Ovary (tissue), 3 donors: ENCODE data around the gene SCAMP2.

ENCODE experiments used
- EP300 ChIP-seq: sonication (generic); formaldehyde crosslinking; IDR thresholded peaks from one replicate; pipeline ENCODE4 v1.6.1; 2017; ENCODE audit warnings: antibody characterized with exemption
- POLR2A ChIP-seq: fragments of 450-650 bp; IDR thresholded peaks from one replicate; pipeline ENCODE4 v1.6.1; 2017; ENCODE audit warnings: antibody characterized with exemption, mild to moderate bottlenecking, moderate library complexity
- TF ChIP-seq, protein P1 (sequence below), 3 donors: fragments of 450-650 bp in 2 of 3; fragments of 200-600 bp in 1 of 3; IDR thresholded peaks; one replicate each; pipeline versions ENCODE4 v1.5.1 to v1.8.0; 2016 to 2022; ENCODE audit warnings: antibody characterized with exemption in 3 of 3, mild to moderate bottlenecking in 1 of 3
- donor health status: DM: no; HTN: no; CAD: no.

DNA sequence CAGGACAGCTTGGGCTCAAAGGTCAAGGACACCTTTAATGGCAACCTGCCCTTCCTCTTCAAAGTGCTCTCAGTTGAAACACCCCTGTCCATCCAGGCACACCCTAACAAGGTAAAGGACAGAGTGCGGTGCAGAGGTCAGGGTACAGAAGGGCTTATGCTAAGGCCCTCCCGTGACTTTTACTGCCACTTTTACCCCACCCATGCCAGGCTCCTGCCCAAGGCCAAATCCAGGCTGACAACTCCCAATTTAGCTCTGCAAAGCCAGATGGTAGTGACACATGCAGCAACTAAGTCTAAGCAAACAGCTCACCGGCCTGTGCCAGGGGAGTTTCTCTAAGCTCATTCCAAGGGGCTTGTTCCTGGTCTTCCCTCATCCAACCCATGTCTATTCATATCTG lies 18.3 kb upstream of the SCAMP2 start:
- TF ChIP-seq, protein P1, sequence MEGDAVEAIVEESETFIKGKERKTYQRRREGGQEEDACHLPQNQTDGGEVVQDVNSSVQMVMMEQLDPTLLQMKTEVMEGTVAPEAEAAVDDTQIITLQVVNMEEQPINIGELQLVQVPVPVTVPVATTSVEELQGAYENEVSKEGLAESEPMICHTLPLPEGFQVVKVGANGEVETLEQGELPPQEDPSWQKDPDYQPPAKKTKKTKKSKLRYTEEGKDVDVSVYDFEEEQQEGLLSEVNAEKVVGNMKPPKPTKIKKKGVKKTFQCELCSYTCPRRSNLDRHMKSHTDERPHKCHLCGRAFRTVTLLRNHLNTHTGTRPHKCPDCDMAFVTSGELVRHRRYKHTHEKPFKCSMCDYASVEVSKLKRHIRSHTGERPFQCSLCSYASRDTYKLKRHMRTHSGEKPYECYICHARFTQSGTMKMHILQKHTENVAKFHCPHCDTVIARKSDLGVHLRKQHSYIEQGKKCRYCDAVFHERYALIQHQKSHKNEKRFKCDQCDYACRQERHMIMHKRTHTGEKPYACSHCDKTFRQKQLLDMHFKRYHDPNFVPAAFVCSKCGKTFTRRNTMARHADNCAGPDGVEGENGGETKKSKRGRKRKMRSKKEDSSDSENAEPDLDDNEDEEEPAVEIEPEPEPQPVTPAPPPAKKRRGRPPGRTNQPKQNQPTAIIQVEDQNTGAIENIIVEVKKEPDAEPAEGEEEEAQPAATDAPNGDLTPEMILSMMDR (IDR thresholded peaks at IDR 0.05) = no peak
- TF ChIP-seq POLR2A (no peak), EP300 (no peak)
